ENCODE data around the gene TNFRSF13B. TPM values are rescaled to one million over a fixed set of nuclear protein-coding genes. Genes with fewer than 3 reads are reported as not detected.
A peak's percentile ranks its signal among the peaks of the same experiment; 100 is the strongest.

TNFRSF13B gene
- total RNA-seq, 3 donors from 2014 or later (not counting 1 experiment from before 2014, with no cell fraction given), result 0.70 to 7.7 (median 0.89) TPM

GRCh38 chr17:16945663-16946218 is 26.2 kb downstream of the TNFRSF13B start:
- Mint-ChIP-seq H3K36me3 (peaks cover 11% of the 10 kb centered on the region), H3K27me3 (ENCODE audit: low read depth in 2 of 2) (peaks cover 5 to 13% of the 10 kb centered on the region in 2 donors), H3K4me1 (no peaks in the 10 kb centered on the region), H3K4me3 (no peak overlapping the region), H3K9me3 (peaks cover 5 to 7% of the 10 kb centered on the region in 2 donors), H3K27ac (no peak overlapping the region)
- 70% methylated on average over 10 of the region's 10 CpGs for WGBS (ENCODE audit: insufficient coverage)
- no peak for TF ChIP-seq CTCF (IDR thresholded peaks at IDR 0.05)
- Histone ChIP-seq H3K4me3 (ENCODE audit: low read length) (no peak overlapping the region), H3K27me3 (ENCODE audit: control insufficient read depth, insufficient read depth, low read length) (no peaks in the 10 kb centered on the region), H3K27ac (ENCODE audit: low read length) (no peak overlapping the region), H3K36me3 (ENCODE audit: control insufficient read depth, insufficient read depth, low read length) (no peaks in the 10 kb centered on the region), H3K9me3 (ENCODE audit: control insufficient read depth, insufficient read depth, low read length) (peaks cover 6% of the 10 kb centered on the region), H3K4me1 (ENCODE audit: control insufficient read depth, insufficient read depth, low read length) (no peaks in the 10 kb centered on the region)
- DNase-seq, result peak in 1 of 2 donors; percentile 5
- no peak for ATAC-seq
- intact Hi-C loops (cut with micrococcal nuclease), result no loop called here

DNA sequence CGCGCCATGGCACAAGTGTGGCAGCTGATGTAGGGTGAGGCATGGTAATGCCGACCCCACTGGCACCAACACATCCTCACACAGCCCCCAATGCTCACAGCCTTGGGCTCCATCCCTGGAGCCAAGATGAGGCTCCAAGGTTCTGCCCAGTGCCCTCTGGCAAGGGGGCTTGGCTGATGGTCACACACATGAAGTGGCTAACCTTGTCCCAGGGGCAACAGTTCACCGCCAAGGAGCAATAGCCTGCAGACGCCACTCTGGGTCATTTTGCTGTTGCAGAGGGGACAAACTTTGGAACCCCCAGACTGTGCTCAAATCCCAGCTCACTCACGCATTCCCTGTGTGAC is 26.8 kb downstream of the TNFRSF13B start:
- intact Hi-C loops (cut with micrococcal nuclease), result no loop called here
- Histone ChIP-seq H3K4me1 (ENCODE audit: control insufficient read depth, insufficient read depth, low read length) (no peaks in the 10 kb centered on the region), H3K27me3 (ENCODE audit: control insufficient read depth, insufficient read depth, low read length) (no peaks in the 10 kb centered on the region), H3K4me3 (ENCODE audit: low read length) (no peak overlapping the region), H3K27ac (ENCODE audit: low read length) (no peak overlapping the region), H3K36me3 (ENCODE audit: control insufficient read depth, insufficient read depth, low read length) (no peaks in the 10 kb centered on the region), H3K9me3 (ENCODE audit: control insufficient read depth, insufficient read depth, low read length) (peaks cover 6% of the 10 kb centered on the region)
- no peak for TF ChIP-seq CTCF (IDR thresholded peaks at IDR 0.05)
- peaks cover 11% of the 10 kb centered on the region for H3K36me3 Mint-ChIP-seq
- ATAC-seq, result no peak
- peaks cover 5 to 7% of the 10 kb centered on the region in 2 donors for H3K9me3 Mint-ChIP-seq
- H3K27me3 Mint-ChIP-seq (ENCODE audit: low read depth in 2 of 2), result peaks cover 3 to 13% of the 10 kb centered on the region in 2 donors
- WGBS (ENCODE audit: insufficient coverage), result 95% methylated on average over 6 of the region's 6 CpGs
- H3K4me1 Mint-ChIP-seq, result no peaks in the 10 kb centered on the region
- no peak overlapping the region for H3K4me3 Mint-ChIP-seq
- H3K27ac Mint-ChIP-seq, result no peak overlapping the region
- no peak for DNase-seq

DNA sequence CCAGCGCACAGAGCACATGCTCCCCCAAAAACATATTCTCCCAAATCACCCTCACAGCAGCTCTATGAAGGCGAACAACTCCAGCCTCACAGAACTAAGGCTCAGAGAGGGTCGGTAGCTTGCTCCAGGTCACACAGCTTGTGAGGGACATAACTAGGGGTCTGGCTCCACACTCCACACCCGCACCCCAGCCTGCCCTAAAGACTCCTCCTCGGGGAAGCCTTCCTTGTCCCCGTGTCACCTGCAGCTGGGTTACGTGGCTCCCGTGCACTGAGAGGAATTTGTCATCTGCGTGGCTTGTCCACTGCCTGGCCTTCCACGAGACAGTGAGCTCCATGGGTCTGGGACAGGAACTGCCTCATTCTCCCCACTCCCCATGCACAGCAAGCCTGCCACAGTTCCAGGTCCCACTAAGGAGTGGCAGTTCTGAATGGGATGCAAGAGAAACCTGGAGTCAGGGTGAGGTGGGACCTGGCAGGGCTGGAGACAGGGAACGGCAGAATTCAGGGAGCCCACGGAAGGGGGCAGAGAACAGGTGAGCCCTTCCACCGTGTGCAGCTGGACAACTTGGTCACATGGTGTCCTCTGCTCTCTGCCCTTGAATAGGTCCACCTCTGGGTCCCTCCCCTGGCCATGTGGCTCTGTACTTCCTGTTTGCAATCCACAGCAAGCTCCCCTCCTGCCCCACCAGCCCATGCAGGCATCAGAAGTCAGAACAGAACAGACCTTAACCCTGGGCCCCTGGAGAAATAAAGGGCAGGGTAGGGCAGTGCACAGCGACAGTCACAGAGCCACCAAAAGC is 27.4 kb downstream of the TNFRSF13B start:
- peaks cover 6% of the 10 kb centered on the region for H3K9me3 ChIP-seq (ENCODE audit: control insufficient read depth, insufficient read depth, low read length)
- Mint-ChIP-seq H3K27me3 (ENCODE audit: low read depth in 2 of 2) (peaks cover 3 to 13% of the 10 kb centered on the region in 2 donors), H3K27ac (no peak overlapping the region), H3K4me1 (no peaks in the 10 kb centered on the region), H3K9me3 (peaks cover 5 to 7% of the 10 kb centered on the region in 2 donors), H3K4me3 (no peak overlapping the region), H3K36me3 (peaks cover 11% of the 10 kb centered on the region)
- DNase-seq, result peak in 1 of 2 donors; percentile 10
- no peaks in the 10 kb centered on the region for H3K4me1 ChIP-seq (ENCODE audit: control insufficient read depth, insufficient read depth, low read length)
- H3K27ac ChIP-seq (ENCODE audit: low read length), result no peak overlapping the region
- H3K27me3 ChIP-seq (ENCODE audit: control insufficient read depth, insufficient read depth, low read length), result no peaks in the 10 kb centered on the region
- 82% methylated on average over 14 of the region's 14 CpGs for WGBS (ENCODE audit: insufficient coverage)
- no peaks in the 10 kb centered on the region for H3K36me3 ChIP-seq (ENCODE audit: control insufficient read depth, insufficient read depth, low read length)
- no peak overlapping the region for H3K4me3 ChIP-seq (ENCODE audit: low read length)
- ATAC-seq, result no peak
- intact Hi-C loops (cut with micrococcal nuclease), result no loop called here
- TF ChIP-seq CTCF (IDR thresholded peaks at IDR 0.05), result no peak
